Activated naive CD4-positive, alpha-beta T cell treated with anti-CD3 and anti-CD28 coated beads, Interleukin-2, amount 50 U/mL, for 24 hours (primary cell): Measurements from ENCODE around the gene KIAA0232.

Source experiments
- H3K27ac Mint-ChIP-seq: one replicate; pipeline ENCODE4 v1.8.0; 2021; ENCODE audit warnings: mild to moderate bottlenecking, mixed read lengths
- H3K27me3 Mint-ChIP-seq: one replicate; pipeline ENCODE4 v1.8.0; 2021; ENCODE audit warnings: mixed read lengths
- H3K36me3 Mint-ChIP-seq: one replicate; pipeline ENCODE4 v1.8.0; 2021; ENCODE audit warnings: mixed read lengths
- H3K4me1 Mint-ChIP-seq: one replicate; pipeline ENCODE4 v1.8.0; 2021; ENCODE audit warnings: mixed read lengths
- H3K4me3 Mint-ChIP-seq: one replicate; pipeline ENCODE4 v1.8.0; 2021; ENCODE audit warnings: mild to moderate bottlenecking, mixed read lengths
- H3K9me3 Mint-ChIP-seq: one replicate; pipeline ENCODE4 v1.8.0; 2021; ENCODE audit warnings: mixed read lengths

Gene KIAA0232

DNA sequence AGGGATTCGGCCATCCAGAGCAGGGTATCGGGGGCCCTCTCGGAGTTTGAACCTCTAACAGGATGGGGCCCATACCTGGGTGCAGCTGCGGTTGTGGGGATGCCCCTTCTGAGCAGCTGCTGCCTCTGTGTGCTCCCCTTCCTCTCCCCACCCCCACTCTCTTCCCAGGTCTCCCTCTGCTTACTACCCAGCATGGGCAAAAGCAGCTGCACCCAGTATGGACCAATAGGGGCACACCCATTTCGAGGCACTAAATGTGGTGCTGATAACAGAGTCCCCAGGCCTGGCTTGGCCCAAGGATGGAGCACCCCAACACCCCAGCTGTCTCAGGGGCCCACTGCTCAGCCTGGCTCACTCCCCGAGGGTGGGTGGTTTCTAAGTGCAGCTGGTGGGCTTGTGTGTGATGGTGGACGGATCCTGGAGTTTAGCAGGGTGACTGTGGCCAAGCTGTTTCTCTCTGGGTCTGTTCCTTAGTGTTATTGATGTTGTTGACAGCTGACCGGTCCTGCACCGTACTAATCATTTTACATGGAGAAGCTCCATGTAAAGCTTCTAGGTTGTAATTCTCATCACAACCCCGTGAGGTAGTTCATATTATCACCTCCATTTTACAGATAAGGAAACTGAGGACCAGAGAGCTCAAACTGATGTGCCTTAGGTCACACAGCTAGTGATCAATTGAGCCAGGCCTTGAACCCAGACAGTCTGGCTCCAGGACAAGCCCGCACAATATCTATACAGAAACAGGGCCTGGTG is 13.1 kb upstream of the KIAA0232 start:
- H3K9me3 Mint-ChIP-seq, result no peaks in the 10 kb centered on the region
- H3K27me3 Mint-ChIP-seq, result no peaks in the 10 kb centered on the region
- no peaks in the 10 kb centered on the region for H3K36me3 Mint-ChIP-seq
- no peak overlapping the region for H3K27ac Mint-ChIP-seq
- H3K4me3 Mint-ChIP-seq, result no peak overlapping the region
- peaks cover 25% of the 10 kb centered on the region for H3K4me1 Mint-ChIP-seq

DNA sequence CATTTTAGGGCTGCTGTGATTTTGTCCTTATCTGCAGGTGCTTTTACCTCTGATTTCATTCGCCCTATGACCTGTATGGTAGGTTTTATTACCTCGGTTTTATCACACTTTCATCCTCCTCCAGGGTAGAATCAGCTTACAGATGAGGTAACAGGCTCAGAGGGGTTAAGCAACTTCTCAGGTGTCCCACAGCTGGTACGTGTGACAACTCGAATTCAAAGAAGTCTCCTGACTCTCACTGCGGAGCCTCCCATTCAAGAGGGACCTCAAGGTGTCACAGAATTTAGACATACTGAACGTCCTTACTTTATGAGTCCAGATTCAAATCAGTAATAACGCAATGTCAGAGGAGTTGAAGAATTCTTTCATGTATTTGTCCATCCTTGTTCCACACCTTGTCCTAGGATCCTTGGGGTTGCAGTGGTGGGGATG is 12.5 kb upstream of the KIAA0232 start:
- H3K9me3 Mint-ChIP-seq, result no peaks in the 10 kb centered on the region
- H3K36me3 Mint-ChIP-seq, result no peaks in the 10 kb centered on the region
- H3K27ac Mint-ChIP-seq, result no peak overlapping the region
- no peak overlapping the region for H3K4me3 Mint-ChIP-seq
- H3K27me3 Mint-ChIP-seq, result no peaks in the 10 kb centered on the region
- H3K4me1 Mint-ChIP-seq, result peaks cover 25% of the 10 kb centered on the region

DNA sequence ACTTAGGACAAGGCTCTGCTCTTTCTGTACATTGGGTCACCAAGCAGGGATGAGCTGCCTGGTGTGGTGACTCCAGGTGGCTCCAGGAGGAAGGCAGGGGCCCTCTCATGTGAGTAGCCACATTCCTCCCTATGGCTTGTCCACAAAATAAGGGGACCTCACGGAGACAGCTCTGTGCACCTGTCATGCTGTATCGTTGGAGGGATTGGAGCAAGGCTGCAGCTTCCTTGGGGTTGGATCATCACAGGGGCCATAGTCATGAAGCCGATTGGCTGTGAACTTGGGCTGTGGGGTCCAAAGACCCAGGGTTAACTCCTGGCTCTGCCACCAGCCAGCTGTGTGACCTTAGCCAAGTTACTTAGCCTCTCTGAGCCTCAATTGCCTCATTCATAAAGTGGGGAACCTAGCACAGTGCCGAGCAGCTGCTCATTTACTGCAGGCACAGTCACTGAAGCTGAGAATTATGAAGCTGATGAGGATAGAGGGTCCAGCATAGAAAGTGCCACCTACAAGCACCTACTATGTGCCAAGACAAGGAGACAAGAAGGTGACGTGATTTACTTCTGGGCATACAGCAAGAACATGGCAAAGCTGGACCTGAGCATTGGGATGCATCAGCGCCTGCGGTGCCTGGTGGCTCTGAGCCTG is 11.8 kb upstream of the KIAA0232 start:
- H3K27ac Mint-ChIP-seq, result no peak overlapping the region
- H3K4me1 Mint-ChIP-seq, result peaks cover 30% of the 10 kb centered on the region
- no peaks in the 10 kb centered on the region for H3K27me3 Mint-ChIP-seq
- no peaks in the 10 kb centered on the region for H3K9me3 Mint-ChIP-seq
- no peak overlapping the region for H3K4me3 Mint-ChIP-seq
- H3K36me3 Mint-ChIP-seq, result no peaks in the 10 kb centered on the region

DNA sequence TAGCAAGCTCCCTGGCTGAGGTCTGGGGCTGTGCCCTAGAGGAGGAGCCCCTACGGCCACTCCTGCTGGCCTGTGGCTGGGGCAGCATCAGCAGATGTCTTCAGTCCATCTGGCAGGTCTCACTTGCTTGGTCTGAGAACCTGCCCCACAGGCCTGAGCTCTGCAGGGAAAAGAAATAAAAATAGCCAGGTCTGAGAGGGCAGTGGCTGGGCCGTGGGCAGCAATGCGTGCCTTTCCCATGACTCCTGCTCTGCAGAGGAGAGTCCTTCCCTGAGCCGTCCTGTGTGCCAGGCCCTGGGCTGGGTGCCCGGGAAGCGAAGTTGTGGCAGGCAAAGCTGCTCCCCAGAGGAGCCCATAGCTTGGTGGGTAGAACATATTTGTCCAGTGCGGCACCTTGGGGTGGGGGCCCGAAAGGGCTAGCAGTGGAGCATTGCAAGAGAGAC is 11.3 kb upstream of the KIAA0232 start:
- Mint-ChIP-seq H3K4me1 (peaks cover 27% of the 10 kb centered on the region), H3K36me3 (no peaks in the 10 kb centered on the region), H3K27ac (no peak overlapping the region), H3K9me3 (no peaks in the 10 kb centered on the region), H3K4me3 (no peak overlapping the region), H3K27me3 (no peaks in the 10 kb centered on the region)

DNA sequence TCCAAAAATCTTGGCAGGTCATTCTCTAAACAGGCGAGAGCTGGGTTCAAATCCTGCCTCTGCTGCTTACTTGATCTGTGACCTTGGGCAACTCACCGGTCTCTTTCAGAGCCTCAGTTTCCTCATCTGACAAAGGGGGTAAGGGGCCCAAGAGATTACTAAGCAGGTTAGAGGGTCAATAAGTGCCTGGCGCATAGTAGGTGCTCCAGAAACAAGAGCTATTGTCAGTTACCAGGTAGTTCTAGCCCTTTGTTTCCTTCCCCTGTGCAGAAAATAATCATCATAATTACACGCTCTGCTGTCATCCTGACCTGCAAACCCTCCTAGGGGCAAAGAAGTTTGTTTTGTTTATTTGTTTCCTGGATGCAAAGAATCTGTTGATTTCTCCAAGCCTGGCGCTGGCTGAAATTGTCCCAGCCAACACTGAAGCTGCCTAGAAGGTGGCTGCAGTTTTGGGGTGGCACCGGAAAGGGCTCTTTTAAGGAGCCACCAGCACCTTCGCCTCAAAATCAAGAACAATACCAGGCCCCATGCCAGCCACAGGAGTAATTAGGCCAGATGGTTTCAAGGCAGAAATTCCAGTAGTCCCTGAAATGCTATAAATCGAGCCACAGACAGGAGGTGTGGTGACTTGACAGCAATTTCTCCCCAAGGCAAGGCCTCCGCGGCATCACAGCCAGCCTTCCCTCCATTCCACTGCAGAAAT is 10.2 kb upstream of the KIAA0232 start:
- no peaks in the 10 kb centered on the region for H3K36me3 Mint-ChIP-seq
- no peaks in the 10 kb centered on the region for H3K9me3 Mint-ChIP-seq
- H3K4me1 Mint-ChIP-seq, result peaks cover 32% of the 10 kb centered on the region
- no peaks in the 10 kb centered on the region for H3K27me3 Mint-ChIP-seq
- H3K27ac Mint-ChIP-seq, result no peak overlapping the region
- no peak overlapping the region for H3K4me3 Mint-ChIP-seq

DNA sequence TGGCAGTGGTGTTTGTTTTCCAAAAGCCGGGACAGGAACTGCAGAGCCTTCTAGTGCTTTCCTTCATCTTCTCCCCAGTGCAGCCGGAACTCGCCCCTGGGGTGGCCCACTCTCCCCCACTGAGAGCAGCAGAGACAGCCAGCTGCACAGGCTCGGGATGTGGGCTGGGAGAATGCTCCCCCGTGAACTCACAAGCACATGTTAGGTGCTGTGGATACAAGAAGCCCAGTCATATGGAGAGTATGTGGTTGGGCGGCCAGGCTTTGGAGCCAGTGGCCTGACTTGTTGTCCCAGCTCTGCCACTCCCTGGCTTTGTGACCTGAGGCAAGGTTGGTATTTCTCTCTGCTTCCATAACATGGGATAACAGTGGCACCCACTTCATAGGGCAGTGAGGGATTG is 9.4 kb upstream of the KIAA0232 start:
- H3K27ac Mint-ChIP-seq, result no peak overlapping the region
- no peak overlapping the region for H3K4me3 Mint-ChIP-seq
- H3K27me3 Mint-ChIP-seq, result no peaks in the 10 kb centered on the region
- peaks cover 39% of the 10 kb centered on the region for H3K4me1 Mint-ChIP-seq
- no peaks in the 10 kb centered on the region for H3K9me3 Mint-ChIP-seq
- H3K36me3 Mint-ChIP-seq, result no peaks in the 10 kb centered on the region

DNA sequence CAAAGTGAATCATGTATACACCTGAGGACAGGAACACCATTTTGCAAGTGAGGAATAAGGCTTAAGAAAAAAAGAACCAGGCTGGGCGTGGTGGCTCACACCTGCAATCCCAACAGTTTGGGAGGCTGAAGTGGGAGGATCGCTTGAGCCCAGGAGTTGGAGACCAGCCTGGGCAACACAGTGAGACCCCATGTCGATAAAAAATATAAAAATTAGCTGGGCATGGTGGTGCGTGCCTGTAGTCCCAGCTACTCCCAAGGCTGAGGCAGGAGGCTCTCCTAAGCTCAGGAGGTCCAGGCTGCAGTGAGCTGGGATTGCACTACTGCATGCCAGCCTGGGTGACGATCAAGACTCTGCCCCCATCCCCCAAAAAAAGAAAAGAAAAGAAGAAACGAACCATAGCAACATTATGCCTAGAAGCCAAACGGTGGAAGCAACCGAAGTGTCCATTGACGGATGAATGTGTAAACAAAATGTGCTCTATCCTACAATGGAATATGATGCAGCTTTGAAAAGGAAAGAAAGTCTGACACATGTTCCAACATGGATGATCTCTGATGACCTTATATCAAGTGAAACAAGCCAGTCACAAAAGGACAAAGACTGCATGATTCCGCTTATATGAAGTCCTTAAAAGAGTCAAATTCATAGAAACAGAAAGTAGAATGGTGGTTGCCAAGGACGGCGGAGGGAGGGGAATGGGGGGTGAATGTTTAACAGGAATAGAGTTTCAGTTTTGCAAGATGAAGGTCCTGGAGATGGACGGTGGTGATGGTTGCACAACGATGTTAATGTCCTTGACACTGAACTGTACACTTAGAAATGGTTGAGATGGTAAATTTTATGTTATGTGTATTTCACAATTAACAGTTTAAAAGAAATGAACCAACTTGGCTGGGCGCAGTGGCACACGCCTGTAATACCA is 8.6 kb upstream of the KIAA0232 start:
- Mint-ChIP-seq H3K4me3 (no peak overlapping the region), H3K9me3 (no peaks in the 10 kb centered on the region), H3K27ac (no peak overlapping the region), H3K4me1 (peaks cover 35% of the 10 kb centered on the region), H3K27me3 (no peaks in the 10 kb centered on the region), H3K36me3 (no peaks in the 10 kb centered on the region)

DNA sequence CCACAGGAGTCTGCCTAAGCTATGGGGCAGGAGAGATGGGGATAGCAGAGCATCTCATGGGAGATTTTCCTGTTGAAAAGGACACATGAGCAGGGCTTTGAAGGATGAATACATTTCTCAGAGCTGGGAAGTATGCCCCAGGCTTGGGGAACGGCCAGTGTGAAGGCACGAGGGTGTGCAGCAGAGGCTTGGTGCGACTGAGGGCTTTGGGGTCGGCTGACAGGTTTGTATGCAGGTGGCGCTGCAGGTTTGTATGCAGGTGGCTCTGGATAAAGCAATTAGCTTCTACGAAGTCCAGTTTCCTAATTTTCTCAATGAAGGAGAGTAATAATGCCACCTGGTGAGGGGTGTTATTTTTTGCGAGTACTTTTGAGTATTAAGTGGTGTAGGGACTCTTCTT is 6.8 kb upstream of the KIAA0232 start:
- no peaks in the 10 kb centered on the region for H3K36me3 Mint-ChIP-seq
- H3K9me3 Mint-ChIP-seq, result no peaks in the 10 kb centered on the region
- no peaks in the 10 kb centered on the region for H3K27me3 Mint-ChIP-seq
- no peak overlapping the region for H3K4me3 Mint-ChIP-seq
- H3K27ac Mint-ChIP-seq, result no peak overlapping the region
- H3K4me1 Mint-ChIP-seq, result peaks cover 33% of the 10 kb centered on the region

DNA sequence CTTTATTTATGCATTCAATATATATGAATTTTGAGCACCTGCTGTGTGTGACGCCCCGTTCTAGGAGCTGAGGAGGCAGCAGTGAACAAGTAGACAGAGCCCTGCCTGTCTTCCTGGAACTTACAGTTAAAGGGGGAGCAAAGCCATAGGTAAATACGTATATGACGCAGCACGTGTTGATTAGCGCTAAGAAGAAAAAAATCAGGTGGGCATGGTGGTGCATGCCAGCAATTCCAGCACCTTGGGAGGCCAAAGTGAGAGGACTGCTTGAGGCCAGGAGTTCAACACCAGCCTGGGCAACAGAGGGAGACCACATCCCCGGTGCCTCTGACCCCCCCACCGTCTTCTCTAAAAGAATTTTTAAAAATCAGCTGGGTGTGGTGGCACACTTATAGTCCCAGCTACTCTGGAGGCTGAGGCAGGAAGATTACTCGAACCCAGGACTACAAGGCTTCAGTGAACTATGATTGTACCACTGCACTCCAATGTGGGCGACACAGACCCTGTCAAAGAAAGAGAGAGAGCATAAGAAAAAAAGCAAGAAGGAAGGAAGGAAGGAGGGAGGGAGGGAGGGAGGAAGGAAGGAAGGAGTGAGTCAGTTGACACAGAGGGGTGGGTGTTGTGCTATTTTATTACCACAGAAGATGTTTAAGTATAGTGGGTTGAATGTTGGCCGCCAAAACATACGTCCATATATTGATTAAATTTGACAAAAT is 5.4 kb upstream of the KIAA0232 start:
- Mint-ChIP-seq H3K4me3 (peak overlapping the region; percentile 15), H3K36me3 (no peaks in the 10 kb centered on the region), H3K27ac (peak overlapping the region; percentile 88), H3K4me1 (peaks cover 44% of the 10 kb centered on the region), H3K27me3 (no peaks in the 10 kb centered on the region), H3K9me3 (no peaks in the 10 kb centered on the region)

DNA sequence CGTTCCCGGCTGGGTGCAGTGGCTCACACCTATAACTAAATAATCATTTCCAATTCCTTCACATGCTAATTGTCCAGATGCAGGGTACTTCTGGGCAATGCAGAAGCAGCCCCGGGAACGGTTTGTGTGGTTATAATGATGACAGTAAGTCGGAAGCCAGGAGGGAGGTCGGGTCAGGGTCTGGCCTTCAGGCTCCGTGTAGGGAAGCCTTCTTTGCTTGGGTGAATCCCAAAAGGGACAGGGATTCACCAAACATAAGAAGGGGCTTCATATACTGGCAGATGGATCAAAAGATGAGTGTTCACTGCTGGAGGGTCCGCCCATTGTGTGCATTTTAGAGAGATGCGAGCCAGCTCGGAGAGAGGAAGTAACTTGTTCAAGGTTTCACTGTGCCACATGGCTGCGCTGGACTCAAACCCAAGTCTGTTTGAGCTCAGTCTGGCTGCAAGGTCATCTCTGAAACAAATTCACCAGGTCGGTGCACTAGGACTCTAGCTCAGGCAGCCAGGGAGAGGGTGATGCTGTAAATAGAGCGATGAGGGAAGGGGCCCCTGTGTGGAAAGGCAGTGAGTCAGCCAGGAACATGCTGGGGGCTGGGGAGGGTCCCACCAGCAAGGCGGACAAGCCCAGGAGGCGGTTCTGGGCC is 4.8 kb upstream of the KIAA0232 start:
- no peaks in the 10 kb centered on the region for H3K9me3 Mint-ChIP-seq
- peak overlapping the region; percentile 15 for H3K4me3 Mint-ChIP-seq
- no peaks in the 10 kb centered on the region for H3K27me3 Mint-ChIP-seq
- no peaks in the 10 kb centered on the region for H3K36me3 Mint-ChIP-seq
- peak overlapping the region; percentile 88 for H3K27ac Mint-ChIP-seq
- H3K4me1 Mint-ChIP-seq, result peaks cover 44% of the 10 kb centered on the region

DNA sequence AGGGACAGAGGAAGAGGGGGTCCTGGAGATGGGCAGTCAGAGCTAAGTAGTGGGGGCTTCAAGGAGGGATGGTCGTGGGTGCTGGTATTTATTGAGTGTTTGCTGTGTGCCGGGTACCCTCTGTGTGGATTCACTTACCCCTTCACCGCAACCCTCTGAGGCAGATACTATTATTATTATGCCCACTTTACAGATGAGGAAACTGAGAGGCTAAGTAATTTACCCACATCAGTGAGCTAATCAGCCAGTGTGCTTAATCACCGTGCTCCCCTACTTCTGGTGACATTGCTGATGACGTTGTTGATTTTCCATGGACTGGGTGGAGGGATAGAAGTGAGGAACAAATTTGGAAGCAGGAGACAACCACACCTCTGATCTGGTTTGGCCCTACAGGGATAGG is 4.1 kb upstream of the KIAA0232 start:
- Mint-ChIP-seq H3K9me3 (no peaks in the 10 kb centered on the region), H3K4me1 (peaks cover 44% of the 10 kb centered on the region), H3K4me3 (no peak overlapping the region), H3K27ac (no peak overlapping the region), H3K27me3 (no peaks in the 10 kb centered on the region), H3K36me3 (no peaks in the 10 kb centered on the region)

DNA sequence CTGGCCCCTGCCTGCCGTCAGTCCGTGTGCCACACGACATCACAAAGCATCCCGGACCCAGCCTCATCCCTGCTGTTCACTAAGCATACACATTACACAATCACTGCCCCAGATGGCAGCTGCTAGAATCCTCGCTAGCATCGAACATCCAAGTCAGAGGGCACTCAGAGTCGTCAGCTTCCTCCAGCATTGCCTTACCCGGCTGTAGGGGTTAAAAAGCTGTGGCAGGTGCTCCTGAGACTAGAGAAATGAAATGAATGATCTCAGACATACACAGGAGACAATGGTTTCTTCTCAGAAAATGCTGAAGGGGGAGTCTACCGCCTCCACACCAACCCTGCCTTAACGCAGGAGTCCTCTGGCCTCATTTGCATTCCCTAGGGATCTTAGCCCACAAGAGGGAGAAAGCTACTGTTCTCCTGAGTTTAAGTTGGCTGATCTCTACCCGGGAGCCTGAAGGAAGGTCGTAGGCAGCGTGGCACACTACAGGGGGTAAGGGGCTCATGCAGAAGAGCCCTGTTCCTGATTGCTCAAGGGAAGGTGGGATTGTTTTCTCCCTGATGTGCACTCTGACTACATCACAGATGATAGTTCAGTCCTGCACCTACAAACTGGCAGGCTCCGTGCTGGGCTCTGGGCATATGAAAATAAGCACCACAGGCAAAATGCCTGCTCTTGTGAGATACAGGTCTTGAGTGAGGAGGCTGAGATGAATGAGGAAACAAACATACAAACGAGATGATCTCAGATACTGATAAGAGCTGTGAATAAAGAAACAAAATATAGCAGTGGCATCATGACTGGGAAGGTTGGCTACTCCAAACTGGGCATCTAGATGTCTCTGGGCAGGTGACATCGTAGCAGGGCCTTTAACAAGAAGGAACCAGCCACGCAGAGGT is 2.6 kb upstream of the KIAA0232 start:
- no peaks in the 10 kb centered on the region for H3K27me3 Mint-ChIP-seq
- H3K36me3 Mint-ChIP-seq, result no peaks in the 10 kb centered on the region
- H3K9me3 Mint-ChIP-seq, result no peaks in the 10 kb centered on the region
- no peak overlapping the region for H3K27ac Mint-ChIP-seq
- H3K4me3 Mint-ChIP-seq, result no peak overlapping the region
- H3K4me1 Mint-ChIP-seq, result peaks cover 57% of the 10 kb centered on the region

DNA sequence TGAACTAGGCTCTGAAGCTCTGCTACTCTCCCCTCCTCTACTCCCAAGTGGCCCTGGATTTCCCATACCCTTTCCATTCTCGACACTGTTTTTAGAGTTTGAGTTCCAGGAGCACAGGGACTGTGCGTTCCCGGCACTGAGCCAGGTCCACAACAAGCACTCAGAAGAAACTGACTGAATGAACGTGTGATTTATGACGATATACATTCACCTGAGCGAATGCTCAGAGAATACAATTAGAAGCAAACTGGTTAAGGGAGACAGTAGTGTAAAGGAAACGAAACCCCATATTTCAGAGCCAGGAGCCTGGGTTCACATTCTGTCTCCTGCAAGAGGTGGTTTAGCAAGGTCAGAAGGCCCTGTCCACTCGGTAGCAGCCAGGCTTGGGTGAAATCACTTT is 1.4 kb upstream of the KIAA0232 start:
- no peaks in the 10 kb centered on the region for H3K27me3 Mint-ChIP-seq

More for the DNA sequence above, 1.4 kb upstream of the KIAA0232 start:
- peaks cover 64% of the 10 kb centered on the region for H3K4me1 Mint-ChIP-seq
- peak overlapping the region; percentile 79 for H3K4me3 Mint-ChIP-seq
- no peak overlapping the region for H3K27ac Mint-ChIP-seq
- H3K9me3 Mint-ChIP-seq, result no peaks in the 10 kb centered on the region
- H3K36me3 Mint-ChIP-seq, result peaks cover 1% of the 10 kb centered on the region
